GM23338 (cell line): ENCODE measurements around the gene ANGPTL2.

Experiments used
- POLR2AphosphoS5 ChIP-seq: IDR thresholded peaks from 2 replicates; pipeline ENCODE4 v1.6.1; 2016; ENCODE audit warnings: antibody characterized with exemption, low read depth
- ZNF114 ChIP-seq: fragments of 250-450 bp; sonication (Bioruptor Pico); IDR thresholded peaks from 2 replicates; pipeline ENCODE4 v1.5.0; 2020; ENCODE audit warnings: mild to moderate bottlenecking, moderate library complexity
- TF ChIP-seq, protein P1 (sequence below): IDR thresholded peaks from 2 replicates; pipeline ENCODE4 v1.6.1; 2016; ENCODE audit warnings: antibody characterized with exemption

GRCh38 chr9:127159325-127159801 lies 36.9 kb upstream of the ANGPTL2 start:
- TF ChIP-seq POLR2AphosphoS5 (no peak), ZNF114 (CRISPR knock-in tag) (no peak)
- TF ChIP-seq, protein P1, sequence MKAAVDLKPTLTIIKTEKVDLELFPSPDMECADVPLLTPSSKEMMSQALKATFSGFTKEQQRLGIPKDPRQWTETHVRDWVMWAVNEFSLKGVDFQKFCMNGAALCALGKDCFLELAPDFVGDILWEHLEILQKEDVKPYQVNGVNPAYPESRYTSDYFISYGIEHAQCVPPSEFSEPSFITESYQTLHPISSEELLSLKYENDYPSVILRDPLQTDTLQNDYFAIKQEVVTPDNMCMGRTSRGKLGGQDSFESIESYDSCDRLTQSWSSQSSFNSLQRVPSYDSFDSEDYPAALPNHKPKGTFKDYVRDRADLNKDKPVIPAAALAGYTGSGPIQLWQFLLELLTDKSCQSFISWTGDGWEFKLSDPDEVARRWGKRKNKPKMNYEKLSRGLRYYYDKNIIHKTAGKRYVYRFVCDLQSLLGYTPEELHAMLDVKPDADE: no peak
